SK-N-SH (cell line): Measurements from ENCODE around the gene NRF1.

Source experiments
- EP300 ChIP-seq, 2 experiments: IDR thresholded peaks; 2 replicates each; pipeline versions ENCODE4 v1.4.0 to v1.6.1; 2012; ENCODE audit warnings: borderline replicate concordance in 1 of 2, low read depth in 1 of 2, low read length in 1 of 2
- EZH2phosphoT487 ChIP-seq: fragments of 200-600 bp; sonication (generic); IDR thresholded peaks from 2 replicates; pipeline ENCODE4 v1.6.1; 2017; ENCODE audit warnings: low read depth, mixed run types, mild to moderate bottlenecking, antibody characterized with exemption, moderate library complexity, borderline replicate concordance
- FOSL2 ChIP-seq: IDR thresholded peaks from 2 replicates; pipeline ENCODE4 v1.4.0; 2012; ENCODE audit warnings: low read depth, mild to moderate bottlenecking, moderate library complexity, borderline replicate concordance
- FOXM1 ChIP-seq: IDR thresholded peaks from 2 replicates; pipeline ENCODE4 v1.4.0; 2012; ENCODE audit warnings: low read depth, mild to moderate bottlenecking
- GABPA ChIP-seq: IDR thresholded peaks from 2 replicates; pipeline ENCODE4 v1.4.0; 2012; ENCODE audit warnings: low read depth, mild to moderate bottlenecking
- MEF2A ChIP-seq: IDR thresholded peaks from 2 replicates; pipeline ENCODE4 v1.4.0; 2012; ENCODE audit warnings: low read depth, borderline replicate concordance
- PBX3 ChIP-seq: IDR thresholded peaks from 2 replicates; pipeline ENCODE4; 2012
- POLR2AphosphoS5 ChIP-seq: IDR thresholded peaks from 2 replicates; pipeline ENCODE4 v1.6.1; 2012; ENCODE audit warnings: low read depth, low read length
- RCOR1 ChIP-seq: fragments of 150-350 bp; IDR thresholded peaks from 2 replicates; pipeline ENCODE4 v1.6.1; 2017; ENCODE audit warnings: antibody characterized with exemption, low read length
- SIN3A ChIP-seq: IDR thresholded peaks from 2 replicates; pipeline ENCODE4 v1.6.1; 2012; ENCODE audit warnings: low read depth, mild to moderate bottlenecking, low read length, moderate library complexity, borderline replicate concordance
- TEAD4 ChIP-seq: IDR thresholded peaks from 2 replicates; pipeline ENCODE4 v1.4.0; 2012; ENCODE audit warnings: mild to moderate bottlenecking, borderline replicate concordance; ENCODE audit not compliant: insufficient read depth
- TF ChIP-seq, protein P1 (sequence below): fragments of 200-600 bp; sonication (generic); IDR thresholded peaks from 2 replicates; pipeline ENCODE4 v1.6.1; 2017; ENCODE audit warnings: antibody characterized with exemption, mild to moderate bottlenecking, moderate library complexity
- TF ChIP-seq, protein P2 (sequence below): IDR thresholded peaks from 2 replicates; pipeline ENCODE4 v1.4.0; 2012; ENCODE audit warnings: low read depth
- TF ChIP-seq, protein P3 (sequence below): fragments of 150-350 bp; IDR thresholded peaks from 2 replicates; pipeline ENCODE4 v1.6.1; 2017; ENCODE audit warnings: antibody characterized with exemption, low read length, low read depth, borderline replicate concordance

DNA sequence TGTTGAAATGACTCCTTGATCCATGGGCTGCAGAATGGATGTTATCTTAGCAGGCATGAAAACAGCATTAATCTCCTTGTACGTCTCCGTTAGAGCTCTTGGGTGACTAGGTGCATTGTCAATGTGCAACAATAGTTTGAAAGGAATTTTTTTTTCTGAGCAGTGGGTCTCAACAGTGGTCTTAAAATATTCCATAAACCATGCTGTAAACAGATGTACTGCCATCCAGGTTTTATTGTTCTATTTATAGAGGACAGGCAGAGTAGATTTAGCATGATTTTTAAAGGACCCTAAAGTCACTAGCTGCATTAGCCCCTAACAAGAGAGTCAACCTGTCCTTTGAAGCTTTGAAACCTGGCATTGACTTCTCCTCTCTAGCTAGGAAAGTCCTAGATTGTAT is 64.0 kb downstream of the NRF1 start:
- TF ChIP-seq, protein P1, sequence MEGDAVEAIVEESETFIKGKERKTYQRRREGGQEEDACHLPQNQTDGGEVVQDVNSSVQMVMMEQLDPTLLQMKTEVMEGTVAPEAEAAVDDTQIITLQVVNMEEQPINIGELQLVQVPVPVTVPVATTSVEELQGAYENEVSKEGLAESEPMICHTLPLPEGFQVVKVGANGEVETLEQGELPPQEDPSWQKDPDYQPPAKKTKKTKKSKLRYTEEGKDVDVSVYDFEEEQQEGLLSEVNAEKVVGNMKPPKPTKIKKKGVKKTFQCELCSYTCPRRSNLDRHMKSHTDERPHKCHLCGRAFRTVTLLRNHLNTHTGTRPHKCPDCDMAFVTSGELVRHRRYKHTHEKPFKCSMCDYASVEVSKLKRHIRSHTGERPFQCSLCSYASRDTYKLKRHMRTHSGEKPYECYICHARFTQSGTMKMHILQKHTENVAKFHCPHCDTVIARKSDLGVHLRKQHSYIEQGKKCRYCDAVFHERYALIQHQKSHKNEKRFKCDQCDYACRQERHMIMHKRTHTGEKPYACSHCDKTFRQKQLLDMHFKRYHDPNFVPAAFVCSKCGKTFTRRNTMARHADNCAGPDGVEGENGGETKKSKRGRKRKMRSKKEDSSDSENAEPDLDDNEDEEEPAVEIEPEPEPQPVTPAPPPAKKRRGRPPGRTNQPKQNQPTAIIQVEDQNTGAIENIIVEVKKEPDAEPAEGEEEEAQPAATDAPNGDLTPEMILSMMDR: no peak
- TF ChIP-seq MEF2A: no peak
- no peak for TF ChIP-seq TEAD4
- no peak for TF ChIP-seq GABPA
- TF ChIP-seq POLR2AphosphoS5: no peak
- TF ChIP-seq, protein P2, sequence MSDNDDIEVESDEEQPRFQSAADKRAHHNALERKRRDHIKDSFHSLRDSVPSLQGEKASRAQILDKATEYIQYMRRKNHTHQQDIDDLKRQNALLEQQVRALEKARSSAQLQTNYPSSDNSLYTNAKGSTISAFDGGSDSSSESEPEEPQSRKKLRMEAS: no peak
- no peak for TF ChIP-seq RCOR1
- no peak for TF ChIP-seq EP300 (IDR thresholded peaks at IDR 0.05; ENCODE audit: borderline replicate concordance in 1 of 2, low read depth in 1 of 2, low read length in 1 of 2)
- TF ChIP-seq FOXM1: no peak
- no peak for TF ChIP-seq EZH2phosphoT487
- no peak for TF ChIP-seq FOSL2
- no peak for TF ChIP-seq SIN3A
- no peak for TF ChIP-seq PBX3
- TF ChIP-seq, protein P3, sequence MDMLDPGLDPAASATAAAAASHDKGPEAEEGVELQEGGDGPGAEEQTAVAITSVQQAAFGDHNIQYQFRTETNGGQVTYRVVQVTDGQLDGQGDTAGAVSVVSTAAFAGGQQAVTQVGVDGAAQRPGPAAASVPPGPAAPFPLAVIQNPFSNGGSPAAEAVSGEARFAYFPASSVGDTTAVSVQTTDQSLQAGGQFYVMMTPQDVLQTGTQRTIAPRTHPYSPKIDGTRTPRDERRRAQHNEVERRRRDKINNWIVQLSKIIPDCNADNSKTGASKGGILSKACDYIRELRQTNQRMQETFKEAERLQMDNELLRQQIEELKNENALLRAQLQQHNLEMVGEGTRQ: no peak
